Esophagus muscularis mucosa (tissue), 4 donors: Measurements from ENCODE around the gene EFEMP2. TPM values are rescaled to one million over a fixed set of nuclear protein-coding genes. Genes with fewer than 3 reads are reported as not detected.

Experiments used
- DNase-seq: peaks from one replicate; pipeline ENCODE4 v3.0.0-alpha.2; 2017; ENCODE audit errors: extremely low spot score
- H3K27ac ChIP-seq, 4 donors: fragments of 200-600 bp; sonication (generic); replicated peaks in 1 of 4; 1 replicate in 3 of 4; 2 replicates in 1 of 4; pipeline ENCODE4 v1.5.1; 2016 to 2019; ENCODE audit warnings: mild to moderate bottlenecking in 1 of 4
- H3K27me3 ChIP-seq, 4 donors: fragments of 200-600 bp; sonication (generic); one replicate each; pipeline versions ENCODE4 v1.5.1 to v1.6.0; 2016 to 2019
- H3K36me3 ChIP-seq, 4 donors: fragments of 200-600 bp; sonication (generic); one replicate each; pipeline ENCODE4 v1.5.1; 2016 to 2019
- H3K4me1 ChIP-seq, 4 donors: fragments of 200-600 bp; sonication (generic); one replicate each; pipeline ENCODE4 v1.5.1; 2016 to 2019
- H3K4me3 ChIP-seq, 4 donors: fragments of 200-600 bp; sonication (generic); 1 replicate in 2 of 4; 2 replicates in 2 of 4; pipeline ENCODE4 v1.5.1; 2016 to 2019; ENCODE audit warnings: mild to moderate bottlenecking in 4 of 4, moderate library complexity in 1 of 4
- H3K9me3 ChIP-seq, 4 donors: fragments of 200-600 bp; sonication (generic); 1 replicate in 3 of 4; 2 replicates in 1 of 4; pipeline ENCODE4 v1.5.1; 2016 to 2019
- CTCF ChIP-seq, 3 experiments: fragments of 200-600 bp in 2 of 3; fragments of 450-650 bp in 1 of 3; sonication (generic) in 2 of 3; IDR thresholded peaks; one replicate each; pipeline ENCODE4 v1.5.1; 2017 to 2019; ENCODE audit warnings: antibody characterized with exemption in 3 of 3, mild to moderate bottlenecking in 2 of 3, moderate library complexity in 1 of 3
- EP300 ChIP-seq: sonication (generic); formaldehyde crosslinking; IDR thresholded peaks from one replicate; pipeline ENCODE4 v1.6.1; 2017; ENCODE audit warnings: antibody characterized with exemption
- POLR2A ChIP-seq: fragments of 450-650 bp; IDR thresholded peaks from one replicate; pipeline ENCODE4 v1.6.1; 2017; ENCODE audit warnings: antibody characterized with exemption, moderate library complexity, mild to moderate bottlenecking, low read depth
- POLR2AphosphoS5 ChIP-seq, 2 donors: sonication (generic); formaldehyde crosslinking; IDR thresholded peaks; one replicate each; pipeline ENCODE4 v1.6.1; 2017; ENCODE audit warnings: antibody characterized with exemption in 2 of 2
- WGBS: methylation state at CpG from one replicate; pipeline ENCODE4 v1.1.5; 2018; 5-methylcytosine and 5-hydroxymethylcytosine counted together
- intact Hi-C: fragments of 100-400 bp; cut with DNase I; formaldehyde crosslinking; loops from one replicate; pipeline ENCODE4 v1.15.1; 2023
- total RNA-seq, 4 donors: library from RNA; depleted of rRNA; stranded (reverse); fragments of >200 nt; gene quantifications; one replicate each; pipeline versions ENCODE4 v1.1.0 to v1.2.1, GENCODE V29; 2016

EFEMP2 gene
- total RNA-seq, 4 donors from 2014 or later, result 71.8 to 111 (median 82.2) TPM

DNA sequence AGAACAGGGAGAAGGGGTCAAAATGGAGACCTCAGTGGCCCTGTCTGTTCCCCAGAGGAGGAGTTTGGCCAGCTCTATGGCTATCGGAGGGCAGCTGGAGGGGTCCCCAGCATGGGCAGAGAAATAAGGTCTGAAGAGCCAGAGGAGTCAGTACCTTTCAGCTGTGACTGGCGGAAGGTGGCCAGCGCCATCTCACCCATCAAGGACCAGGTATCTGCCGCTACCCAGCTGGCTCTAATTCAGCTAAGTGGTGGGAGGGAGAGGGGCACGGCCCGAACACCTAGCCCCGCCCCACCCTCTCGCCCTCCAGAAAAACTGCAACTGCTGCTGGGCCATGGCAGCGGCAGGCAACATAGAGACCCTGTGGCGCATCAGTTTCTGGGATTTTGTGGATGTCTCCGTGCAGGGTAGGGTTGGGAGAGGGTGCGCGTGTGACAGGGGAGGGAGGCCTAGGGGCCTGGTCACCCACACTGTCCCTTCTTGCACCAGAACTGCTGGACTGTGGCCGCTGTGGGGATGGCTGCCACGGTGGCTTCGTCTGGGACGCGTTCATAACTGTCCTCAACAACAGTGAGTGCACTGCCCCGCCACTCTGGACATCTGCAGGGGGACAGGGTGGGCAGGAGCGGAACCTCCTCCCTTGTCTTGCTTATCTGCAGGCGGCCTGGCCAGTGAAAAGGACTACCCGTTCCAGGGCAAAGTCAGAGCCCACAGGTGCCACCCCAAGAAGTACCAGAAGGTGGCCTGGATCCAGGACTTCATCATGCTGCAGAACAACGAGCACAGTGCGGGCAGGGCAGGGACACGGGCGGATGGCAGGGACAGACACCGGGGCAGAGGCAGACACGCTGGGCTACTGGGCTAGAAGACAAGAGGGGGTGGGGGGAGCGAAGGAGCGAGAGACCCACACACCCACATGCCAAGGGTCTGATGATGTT, 9.8 kb upstream of the EFEMP2 start:
- Histone ChIP-seq H3K36me3 (peaks cover 8 to 48% (median 44%) of the 10 kb centered on the region in 4 donors), H3K27me3 (no peaks in the 10 kb centered on the region), H3K4me1 (peaks cover 10 to 31% (median 21%) of the 10 kb centered on the region in 4 donors), H3K4me3 (no peak overlapping the region), H3K27ac (no peak overlapping the region), H3K9me3 (no peaks in the 10 kb centered on the region)
- 87% methylated on average over 19 of the region's 30 CpGs for WGBS
- TF ChIP-seq POLR2AphosphoS5 (IDR thresholded peaks at IDR 0.05), result no peak
- no peak for TF ChIP-seq POLR2A
- TF ChIP-seq EP300, result no peak
- no peak for TF ChIP-seq CTCF (IDR thresholded peaks at IDR 0.05)
- intact Hi-C loops, result no loop called here
- no peak for DNase-seq

DNA sequence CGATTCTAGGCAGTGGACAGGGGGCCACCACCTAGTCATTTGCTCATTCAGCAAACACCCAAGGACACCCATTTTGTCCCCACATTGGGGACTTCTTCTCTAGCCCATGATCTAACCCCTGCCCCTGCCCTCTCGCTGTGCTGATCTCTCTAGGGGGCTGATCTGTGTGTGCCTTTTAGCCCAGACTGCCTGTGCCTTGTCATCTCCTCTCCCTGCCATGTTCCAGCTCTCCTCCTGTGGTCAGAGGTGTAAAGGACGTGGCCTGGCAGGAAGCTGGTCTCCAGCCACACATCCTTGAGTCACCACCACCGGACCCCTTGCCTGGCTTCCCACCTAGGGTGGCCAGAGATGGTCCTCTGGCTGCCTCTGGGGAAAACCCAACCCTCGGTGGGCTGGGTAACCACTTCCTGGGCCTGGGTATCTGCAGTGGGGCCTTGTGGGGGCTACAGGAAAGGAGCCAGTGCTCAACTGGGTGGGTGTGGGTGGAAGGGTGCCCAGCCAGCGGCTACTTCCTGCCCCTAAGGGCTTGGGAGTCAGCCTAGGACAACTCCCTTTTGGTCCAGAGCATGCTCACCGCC, 8.3 kb upstream of the EFEMP2 start:
- Histone ChIP-seq H3K4me3 (no peak overlapping the region), H3K27ac (no peak overlapping the region), H3K36me3 (peaks cover 8 to 42% (median 37%) of the 10 kb centered on the region in 4 donors), H3K27me3 (no peaks in the 10 kb centered on the region), H3K9me3 (no peaks in the 10 kb centered on the region), H3K4me1 (peaks cover 5 to 19% (median 12%) of the 10 kb centered on the region in 4 donors)
- 61% methylated on average over 7 of the region's 7 CpGs for WGBS
- TF ChIP-seq CTCF (IDR thresholded peaks at IDR 0.05), result no peak
- TF ChIP-seq POLR2A, result no peak
- TF ChIP-seq EP300, result no peak
- no peak for TF ChIP-seq POLR2AphosphoS5 (IDR thresholded peaks at IDR 0.05)
- intact Hi-C loops, result no loop called here
- no peak for DNase-seq

DNA sequence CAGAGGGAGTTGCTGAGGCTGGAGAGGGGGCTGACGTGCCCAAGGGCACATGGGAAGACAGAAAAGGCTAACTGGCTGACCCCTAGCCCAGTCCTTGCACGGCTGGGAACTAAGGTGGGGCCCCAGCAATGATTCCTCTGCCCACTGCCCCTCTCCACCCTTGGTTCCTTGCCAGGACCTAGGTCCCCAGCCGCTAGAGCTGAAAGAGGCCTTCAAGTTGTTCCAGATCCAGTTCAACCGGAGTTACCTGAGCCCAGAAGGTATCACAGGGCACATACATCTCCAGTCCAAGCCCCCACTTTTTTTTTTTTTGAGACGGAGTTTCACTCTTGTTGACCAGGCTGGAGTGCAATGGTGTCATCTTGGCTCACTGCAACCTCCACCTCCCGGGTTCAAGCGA, 7.4 kb upstream of the EFEMP2 start:
- H3K36me3 ChIP-seq, result peaks cover 8 to 33% (median 28%) of the 10 kb centered on the region in 4 donors
- 86% methylated on average over 5 of the region's 7 CpGs for WGBS
- TF ChIP-seq CTCF (IDR thresholded peaks at IDR 0.05) (no peak), POLR2AphosphoS5 (IDR thresholded peaks at IDR 0.05) (no peak), POLR2A (no peak), EP300 (no peak)
- H3K4me1 ChIP-seq, result peaks cover 4 to 11% (median 10%) of the 10 kb centered on the region in 4 donors
- no peak for DNase-seq
- H3K27ac ChIP-seq, result no peak overlapping the region
- H3K9me3 ChIP-seq, result no peaks in the 10 kb centered on the region
- H3K4me3 ChIP-seq, result no peak overlapping the region
- no peaks in the 10 kb centered on the region for H3K27me3 ChIP-seq
- intact Hi-C loops, result no loop called here

GRCh38 chr11:65879617-65880016, 7.0 kb upstream of the EFEMP2 start, which contains the start of gene CTSW:
Gene CTSW, plus strand, starts transcription at chr11:65879837. Its CDS starts 18 bp downstream, at chr11:65879855.
- peaks cover 8 to 29% (median 26%) of the 10 kb centered on the region in 4 donors for H3K36me3 ChIP-seq
- peaks cover 0 to 7% (median 6%) of the 10 kb centered on the region in 4 donors for H3K4me1 ChIP-seq
- H3K27me3 ChIP-seq, result no peaks in the 10 kb centered on the region
- no peak within 1 kb of the TSS for H3K27ac ChIP-seq
- intact Hi-C loops, result no loop called here
- no peak for TF ChIP-seq POLR2A
- TF ChIP-seq POLR2AphosphoS5 (IDR thresholded peaks at IDR 0.05), result peak in 1 of 2 donors; percentile 5
- no peak within 1 kb of the TSS for H3K4me3 ChIP-seq
- no peaks in the 10 kb centered on the region for H3K9me3 ChIP-seq
- no peak for DNase-seq
- WGBS, result 65% methylated on average over 7 of the region's 7 CpGs
